NCI-H2029 (cell line): ENCODE data around the gene MAN1C1.
"Not testable (repeated sequence)": the region's sequence is repeated elsewhere in the genome, so short reads cannot be mapped to it uniquely, and the experiment has no call there.

Experiments used
- DNase-seq: peaks from one replicate; lab custom pipeline; 2025; lab: John Stamatoyannopoulos, UW

Gene MAN1C1

GRCh38 chr1:25680701-25681100 is 64.1 kb downstream of the MAN1C1 start:
- DNase-seq, result no peak

GRCh38 chr1:25682059-25682601 is 65.5 kb downstream of the MAN1C1 start:
- DNase-seq, result no peak

- DNase-seq, result no peak
Observed at GRCh38 chr1:25683177-25683576, 66.6 kb downstream of the MAN1C1 start.

- no peak for DNase-seq
Observed at GRCh38 chr1:25683731-25684130, 67.1 kb downstream of the MAN1C1 start.

GRCh38 chr1:25684216-25684965 is 67.8 kb downstream of the MAN1C1 start:
- DNase-seq, result no peak

GRCh38 chr1:25685211-25685750 is 68.7 kb downstream of the MAN1C1 start:
- DNase-seq, result no peak

- no peak for DNase-seq
Observed at GRCh38 chr1:25685938-25686665, 69.5 kb downstream of the MAN1C1 start.

- no peak for DNase-seq
Observed at GRCh38 chr1:25687221-25688017, 70.8 kb downstream of the MAN1C1 start.

GRCh38 chr1:25688390-25689119 is 72.0 kb downstream of the MAN1C1 start:
- no peak for DNase-seq

GRCh38 chr1:25689686-25690381 is 73.2 kb downstream of the MAN1C1 start:
- DNase-seq, result no peak

GRCh38 chr1:25690396-25690956 is 73.9 kb downstream of the MAN1C1 start:
- no peak for DNase-seq

GRCh38 chr1:25691211-25691610 is 74.6 kb downstream of the MAN1C1 start:
- no peak for DNase-seq

GRCh38 chr1:25692560-25692959 is 76.0 kb downstream of the MAN1C1 start:
- no peak for DNase-seq

- no peak for DNase-seq
Observed at GRCh38 chr1:25694167-25695007, 77.8 kb downstream of the MAN1C1 start.

- no peak for DNase-seq
Observed at GRCh38 chr1:25695090-25695770, 78.6 kb downstream of the MAN1C1 start.

- DNase-seq, result no peak
Observed at GRCh38 chr1:25695771-25696311, 79.2 kb downstream of the MAN1C1 start.

GRCh38 chr1:25696643-25697042 is 80.1 kb downstream of the MAN1C1 start:
- not testable (repeated sequence) for DNase-seq

- no peak for DNase-seq
Observed at GRCh38 chr1:25697435-25698217, 81.0 kb downstream of the MAN1C1 start.
